Smooth muscle cell (in vitro differentiated cells): ENCODE results near the gene ZNF865. TPM values are rescaled to one million over a fixed set of nuclear protein-coding genes. Genes with fewer than 3 reads are reported as not detected.

Experiments
- DNase-seq: peaks from one replicate; lab custom pipeline; 2025; ENCODE audit not compliant: unreplicated experiment; lab: John Stamatoyannopoulos, UW
- H2AFZ ChIP-seq: fragments of 200-600 bp; sonication (generic); 2 replicates; pipeline ENCODE4 v1.6.0; 2016; ENCODE audit warnings: antibody characterized with exemption, low read depth, mild to moderate bottlenecking
- H3F3A ChIP-seq: fragments of 200-600 bp; sonication (generic); 2 replicates; pipeline ENCODE4 v1.6.0; 2017; ENCODE audit warnings: antibody characterized with exemption, low read depth
- H3K27ac ChIP-seq: fragments of 200-600 bp; sonication (generic); 2 replicates; pipeline ENCODE4 v1.5.1; 2016; ENCODE audit warnings: low read depth, mild to moderate bottlenecking
- H3K27me3 ChIP-seq: fragments of 200-600 bp; sonication (generic); 2 replicates; pipeline ENCODE4 v1.6.1; 2016; ENCODE audit warnings: low read depth, mild to moderate bottlenecking
- H3K36me3 ChIP-seq: fragments of 200-600 bp; sonication (generic); 2 replicates; pipeline ENCODE4 v1.5.1; 2016; ENCODE audit warnings: low read depth
- H3K4me1 ChIP-seq: fragments of 200-600 bp; sonication (generic); 2 replicates; pipeline ENCODE4 v1.5.1; 2016; ENCODE audit warnings: low read depth
- H3K4me2 ChIP-seq: fragments of 200-600 bp; sonication (generic); 2 replicates; pipeline ENCODE4 v1.6.0; 2016; ENCODE audit warnings: mild to moderate bottlenecking
- H3K4me3 ChIP-seq: fragments of 200-600 bp; sonication (generic); 2 replicates; pipeline ENCODE4 v1.5.1; 2016; ENCODE audit warnings: mild to moderate bottlenecking
- H3K79me2 ChIP-seq: fragments of 200-600 bp; sonication (generic); 2 replicates; pipeline ENCODE4 v1.6.0; 2016; ENCODE audit warnings: low read depth, mild to moderate bottlenecking
- H3K9ac ChIP-seq: fragments of 200-600 bp; sonication (generic); 2 replicates; pipeline ENCODE4 v1.6.0; 2016; ENCODE audit warnings: low read depth
- H3K9me3 ChIP-seq: fragments of 200-600 bp; sonication (generic); replicated peaks from 2 replicates; pipeline ENCODE4 v1.5.1; 2016; ENCODE audit warnings: low read depth
- H4K20me1 ChIP-seq: fragments of 200-600 bp; sonication (generic); 2 replicates; pipeline ENCODE4 v1.6.0; 2016; ENCODE audit warnings: low read depth
- WGBS: methylation state at CpG from one replicate; pipeline ENCODE4 v1.1.7; 2016; ENCODE audit warnings: low lambda C conversion rate; 5-methylcytosine and 5-hydroxymethylcytosine counted together
- polyA plus RNA-seq: library from polyadenylated mRNA; unstranded; fragments of >200 nt; fragmentation: Nextera tagmentation; extraction: Ambion mirVana; gene quantifications from 2 replicates; pipeline ENCODE4 v1.2.1, GENCODE V29; 2016
- total RNA-seq: library from RNA; depleted of rRNA; stranded (reverse); fragments of >200 nt; gene quantifications from 2 replicates; pipeline ENCODE4 v1.2.3, GENCODE V29; 2014
- TF ChIP-seq, protein P1 (sequence below): fragments of 200-600 bp; sonication (generic); IDR thresholded peaks from 2 replicates; pipeline ENCODE4 v1.5.1; 2017; ENCODE audit warnings: borderline replicate concordance, mild to moderate bottlenecking, antibody characterized with exemption; ENCODE audit not compliant: insufficient read depth, poor library complexity, severe bottlenecking

The ZNF865 gene
- total and polyA plus RNA-seq, 2 experiments from 2014 or later, result 1.2 to 3.8 TPM

DNA sequence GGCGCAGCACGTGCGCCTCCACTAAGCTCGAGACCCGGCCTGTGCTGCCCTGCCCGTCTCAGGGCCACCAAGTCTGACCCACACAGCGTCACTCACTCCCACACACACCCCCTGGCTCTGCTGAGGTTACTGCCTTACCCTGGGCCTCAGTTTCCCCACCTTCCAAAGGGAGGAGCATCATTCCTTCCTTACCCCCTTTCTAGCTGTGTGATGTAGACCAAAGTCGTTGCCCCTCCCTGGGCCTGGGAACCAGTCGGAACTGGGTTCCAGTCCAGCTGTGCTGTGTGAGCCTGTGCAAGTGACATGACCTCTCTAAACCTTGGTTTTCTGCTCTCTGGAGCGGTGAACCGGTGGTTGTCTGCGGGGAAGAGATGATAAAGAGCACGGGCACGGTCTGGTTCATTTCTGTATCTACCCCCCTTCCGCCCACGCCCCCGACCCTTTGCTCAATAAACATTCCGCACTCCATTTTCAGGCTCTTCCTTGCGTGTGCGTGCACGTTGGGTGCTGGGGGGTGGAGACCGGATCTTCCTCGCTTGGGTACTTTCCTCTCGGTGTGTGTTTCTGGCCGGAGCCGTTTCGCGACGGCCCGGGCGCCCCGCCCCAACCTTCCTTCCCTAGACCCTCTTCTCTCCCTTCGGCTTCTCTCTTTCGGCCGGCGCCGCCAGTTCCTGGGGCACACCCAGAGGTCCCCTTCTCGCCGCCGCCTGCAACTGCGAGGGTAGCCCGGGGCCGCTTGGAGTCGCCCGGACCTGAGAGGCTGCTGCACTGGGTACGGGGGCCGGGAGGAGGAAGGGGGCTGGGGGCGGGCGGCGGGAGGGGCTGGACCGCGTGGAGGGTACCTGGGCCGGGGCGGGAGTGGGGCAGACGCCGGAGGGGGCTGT lies 37.8 kb downstream of the ZNF865 start, which contains the start of gene ZNF581:
ZNF581 (plus strand) TSS at position 647 of the 884 bp plus-strand sequence. CDS start 923 bp downstream, outside the sequence.
- Histone ChIP-seq H3K9me3 (no peaks in the 10 kb centered on the region), H3K9ac (peak within 1 kb of the TSS; percentile 79), H3K4me2 (peak within 1 kb of the TSS; percentile 97), H3K27ac (peak within 1 kb of the TSS; percentile 62), H3K4me3 (peak within 1 kb of the TSS; percentile 79), H3K4me1 (peaks cover 22% of the 10 kb centered on the region), H3F3A (peaks cover 19% of the 10 kb centered on the region), H4K20me1 (no peaks in the 10 kb centered on the region), H3K36me3 (no peaks in the 10 kb centered on the region), H3K27me3 (no peaks in the 10 kb centered on the region), H3K79me2 (peaks cover 55% of the 10 kb centered on the region), H2AFZ (no peak within 1 kb of the TSS)
- peak; percentile 47 for DNase-seq
- under 1% methylated on average over 47 of the region's 56 CpGs for WGBS
- TF ChIP-seq, protein P1, sequence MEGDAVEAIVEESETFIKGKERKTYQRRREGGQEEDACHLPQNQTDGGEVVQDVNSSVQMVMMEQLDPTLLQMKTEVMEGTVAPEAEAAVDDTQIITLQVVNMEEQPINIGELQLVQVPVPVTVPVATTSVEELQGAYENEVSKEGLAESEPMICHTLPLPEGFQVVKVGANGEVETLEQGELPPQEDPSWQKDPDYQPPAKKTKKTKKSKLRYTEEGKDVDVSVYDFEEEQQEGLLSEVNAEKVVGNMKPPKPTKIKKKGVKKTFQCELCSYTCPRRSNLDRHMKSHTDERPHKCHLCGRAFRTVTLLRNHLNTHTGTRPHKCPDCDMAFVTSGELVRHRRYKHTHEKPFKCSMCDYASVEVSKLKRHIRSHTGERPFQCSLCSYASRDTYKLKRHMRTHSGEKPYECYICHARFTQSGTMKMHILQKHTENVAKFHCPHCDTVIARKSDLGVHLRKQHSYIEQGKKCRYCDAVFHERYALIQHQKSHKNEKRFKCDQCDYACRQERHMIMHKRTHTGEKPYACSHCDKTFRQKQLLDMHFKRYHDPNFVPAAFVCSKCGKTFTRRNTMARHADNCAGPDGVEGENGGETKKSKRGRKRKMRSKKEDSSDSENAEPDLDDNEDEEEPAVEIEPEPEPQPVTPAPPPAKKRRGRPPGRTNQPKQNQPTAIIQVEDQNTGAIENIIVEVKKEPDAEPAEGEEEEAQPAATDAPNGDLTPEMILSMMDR, result no peak

DNA sequence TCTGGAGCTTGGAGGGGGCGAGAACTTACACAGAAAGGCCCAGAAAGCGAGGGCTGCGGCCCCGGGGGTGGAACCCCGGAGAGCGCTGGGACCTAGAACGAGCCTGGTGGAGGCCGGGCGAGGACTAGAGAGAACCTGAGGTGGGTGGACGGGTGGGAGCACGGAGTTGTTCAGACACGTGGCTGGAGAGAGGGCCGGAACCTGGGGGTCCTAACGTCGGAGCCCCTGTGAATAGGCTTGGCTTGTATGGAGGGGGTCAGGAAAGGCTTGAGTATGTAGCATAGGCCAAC lies 38.4 kb downstream of the ZNF865 start:
- 5% methylated on average over 11 of the region's 15 CpGs for WGBS
- Histone ChIP-seq H4K20me1 (no peaks in the 10 kb centered on the region), H3K4me3 (peak overlapping the region; percentile 79), H3K4me2 (peak overlapping the region; percentile 97), H3K9ac (peak overlapping the region; percentile 79), H3K36me3 (no peaks in the 10 kb centered on the region), H2AFZ (no peak overlapping the region), H3K27me3 (no peaks in the 10 kb centered on the region), H3K4me1 (peaks cover 22% of the 10 kb centered on the region), H3K79me2 (peaks cover 50% of the 10 kb centered on the region), H3K9me3 (no peaks in the 10 kb centered on the region), H3F3A (peaks cover 15% of the 10 kb centered on the region), H3K27ac (peak overlapping the region; percentile 62)
- DNase-seq, result no peak
- TF ChIP-seq, protein P1, result no peak

DNA sequence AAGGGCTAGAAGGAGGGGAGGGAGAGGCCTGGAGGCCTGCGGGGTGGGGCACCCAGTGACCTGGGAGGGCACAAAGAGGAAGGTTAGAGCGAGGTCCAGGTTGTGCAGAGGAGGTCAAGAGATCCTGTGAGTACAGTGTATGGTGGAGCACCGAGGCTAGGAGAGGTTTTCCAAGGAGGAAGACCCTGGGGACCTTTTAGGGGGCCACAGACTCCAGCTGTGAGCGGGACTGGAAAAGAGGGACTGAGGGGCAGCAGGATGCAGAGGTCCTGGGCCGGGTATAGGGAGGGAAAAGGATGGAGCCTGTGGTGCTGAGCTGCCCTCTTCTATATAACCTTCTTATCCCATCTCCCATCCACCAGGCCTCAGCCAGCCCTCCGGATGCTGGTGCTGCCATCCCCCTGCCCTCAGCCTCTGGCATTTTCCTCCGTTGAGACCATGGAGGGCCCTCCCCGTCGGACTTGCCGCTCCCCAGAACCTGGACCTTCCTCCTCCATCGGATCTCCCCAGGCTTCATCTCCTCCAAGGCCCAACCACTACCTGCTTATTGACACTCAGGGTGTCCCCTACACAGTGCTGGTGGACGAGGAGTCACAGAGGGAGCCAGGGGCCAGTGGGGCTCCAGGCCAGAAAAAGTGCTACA lies 38.9 kb downstream of the ZNF865 start:
- Histone ChIP-seq H3K4me3 (peak overlapping the region; percentile 79), H3F3A (peaks cover 15% of the 10 kb centered on the region), H3K79me2 (peaks cover 46% of the 10 kb centered on the region), H4K20me1 (no peaks in the 10 kb centered on the region), H3K9me3 (no peaks in the 10 kb centered on the region), H3K4me2 (peak overlapping the region; percentile 97), H3K36me3 (no peaks in the 10 kb centered on the region), H3K4me1 (peaks cover 22% of the 10 kb centered on the region), H2AFZ (no peak overlapping the region), H3K27me3 (no peaks in the 10 kb centered on the region), H3K27ac (peak overlapping the region; percentile 62), H3K9ac (peak overlapping the region; percentile 79)
- DNase-seq, result no peak
- TF ChIP-seq, protein P1, result no peak
- 67% methylated on average over 9 of the region's 12 CpGs for WGBS
